Measurements from ENCODE around the gene MSH5. TPM values are rescaled to one million over a fixed set of nuclear protein-coding genes. Genes with fewer than 3 reads are reported as not detected.
A peak's percentile ranks its signal among the peaks of the same experiment; 100 is the strongest.

MSH5 gene
- total and polyA plus RNA-seq, 2 of the 13 experiments (the other 11 are each of a cell fraction or from before 2014, with no cell fraction given): 10.2 to 38.7 TPM

DNA sequence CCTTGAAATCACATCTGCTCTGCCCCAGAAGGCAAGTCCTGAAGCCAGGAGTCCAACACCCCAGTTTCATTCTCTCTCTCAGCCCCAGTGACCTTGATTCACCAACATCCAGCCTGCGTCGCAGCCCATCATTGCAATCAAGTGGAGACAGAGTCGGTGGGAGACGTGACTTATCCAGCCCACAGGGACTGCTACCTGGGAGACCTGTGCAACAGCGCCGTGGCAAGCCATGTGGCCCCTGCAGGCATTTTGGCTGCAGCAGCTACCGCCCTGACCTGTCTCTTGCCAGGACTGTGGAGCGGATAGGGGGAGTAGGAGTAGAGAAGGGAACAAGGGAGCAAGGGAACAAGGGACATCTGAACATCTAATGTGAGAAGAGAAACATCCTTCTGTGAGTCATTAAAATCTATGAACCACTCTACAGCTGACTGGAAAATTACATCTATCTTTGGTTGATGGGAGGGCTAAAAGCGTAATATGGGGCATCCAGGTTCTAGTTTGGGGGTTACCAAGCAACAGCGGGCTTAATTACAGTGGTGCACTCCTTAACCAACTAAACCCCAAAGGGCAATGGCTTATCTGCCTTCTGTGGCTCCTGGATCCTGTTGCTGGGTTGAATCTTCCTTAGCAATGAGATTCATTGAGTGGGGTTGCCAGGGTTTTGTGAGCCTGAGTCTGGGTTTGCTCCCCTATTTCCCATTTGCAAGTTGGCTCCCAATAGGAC lies 22.1 kb upstream of the MSH5 start (continued):
- TF ChIP-seq, protein P1, sequence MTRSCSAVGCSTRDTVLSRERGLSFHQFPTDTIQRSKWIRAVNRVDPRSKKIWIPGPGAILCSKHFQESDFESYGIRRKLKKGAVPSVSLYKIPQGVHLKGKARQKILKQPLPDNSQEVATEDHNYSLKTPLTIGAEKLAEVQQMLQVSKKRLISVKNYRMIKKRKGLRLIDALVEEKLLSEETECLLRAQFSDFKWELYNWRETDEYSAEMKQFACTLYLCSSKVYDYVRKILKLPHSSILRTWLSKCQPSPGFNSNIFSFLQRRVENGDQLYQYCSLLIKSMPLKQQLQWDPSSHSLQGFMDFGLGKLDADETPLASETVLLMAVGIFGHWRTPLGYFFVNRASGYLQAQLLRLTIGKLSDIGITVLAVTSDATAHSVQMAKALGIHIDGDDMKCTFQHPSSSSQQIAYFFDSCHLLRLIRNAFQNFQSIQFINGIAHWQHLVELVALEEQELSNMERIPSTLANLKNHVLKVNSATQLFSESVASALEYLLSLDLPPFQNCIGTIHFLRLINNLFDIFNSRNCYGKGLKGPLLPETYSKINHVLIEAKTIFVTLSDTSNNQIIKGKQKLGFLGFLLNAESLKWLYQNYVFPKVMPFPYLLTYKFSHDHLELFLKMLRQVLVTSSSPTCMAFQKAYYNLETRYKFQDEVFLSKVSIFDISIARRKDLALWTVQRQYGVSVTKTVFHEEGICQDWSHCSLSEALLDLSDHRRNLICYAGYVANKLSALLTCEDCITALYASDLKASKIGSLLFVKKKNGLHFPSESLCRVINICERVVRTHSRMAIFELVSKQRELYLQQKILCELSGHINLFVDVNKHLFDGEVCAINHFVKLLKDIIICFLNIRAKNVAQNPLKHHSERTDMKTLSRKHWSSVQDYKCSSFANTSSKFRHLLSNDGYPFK (CRISPR knock-in tag; IDR thresholded peaks at IDR 0.05; ENCODE audit: borderline replicate concordance): peak; percentile 95; the same call in 1 of the 2 replicates
- TF ChIP-seq ZFY (CRISPR knock-in tag; IDR thresholded peaks at IDR 0.05): no peak
- no peak for TF ChIP-seq ZNF891 (CRISPR knock-in tag; IDR thresholded peaks at IDR 0.05)
- peak; percentile 52; the same call in 1 of the 2 replicates for TF ChIP-seq NRL (CRISPR knock-in tag; IDR thresholded peaks at IDR 0.05; ENCODE audit: borderline replicate concordance)
- 0 out of 2 replicates have a peak, but pooled peaks have one; percentile 45 for TF ChIP-seq EZH2 (conservative IDR thresholded peaks at IDR 0.05; ENCODE audit: low read depth, low read length)
- peak; percentile 69 for TF ChIP-seq SALL1 (CRISPR knock-in tag; IDR thresholded peaks at IDR 0.05)
- peak; percentile 51; the same call in 1 of the 2 replicates for TF ChIP-seq MTA1 (CRISPR knock-in tag; IDR thresholded peaks at IDR 0.05; ENCODE audit: borderline replicate concordance)
- TF ChIP-seq CENPT (CRISPR knock-in tag; IDR thresholded peaks at IDR 0.05; ENCODE audit: low read depth): no peak
- TF ChIP-seq ZNF205 (CRISPR knock-in tag; IDR thresholded peaks at IDR 0.05): peak; percentile 68; the same call in 1 of the 2 replicates
- no peak for TF ChIP-seq ZNF569 (CRISPR knock-in tag; IDR thresholded peaks at IDR 0.05; ENCODE audit: borderline replicate concordance)
- TF ChIP-seq, protein P2, sequence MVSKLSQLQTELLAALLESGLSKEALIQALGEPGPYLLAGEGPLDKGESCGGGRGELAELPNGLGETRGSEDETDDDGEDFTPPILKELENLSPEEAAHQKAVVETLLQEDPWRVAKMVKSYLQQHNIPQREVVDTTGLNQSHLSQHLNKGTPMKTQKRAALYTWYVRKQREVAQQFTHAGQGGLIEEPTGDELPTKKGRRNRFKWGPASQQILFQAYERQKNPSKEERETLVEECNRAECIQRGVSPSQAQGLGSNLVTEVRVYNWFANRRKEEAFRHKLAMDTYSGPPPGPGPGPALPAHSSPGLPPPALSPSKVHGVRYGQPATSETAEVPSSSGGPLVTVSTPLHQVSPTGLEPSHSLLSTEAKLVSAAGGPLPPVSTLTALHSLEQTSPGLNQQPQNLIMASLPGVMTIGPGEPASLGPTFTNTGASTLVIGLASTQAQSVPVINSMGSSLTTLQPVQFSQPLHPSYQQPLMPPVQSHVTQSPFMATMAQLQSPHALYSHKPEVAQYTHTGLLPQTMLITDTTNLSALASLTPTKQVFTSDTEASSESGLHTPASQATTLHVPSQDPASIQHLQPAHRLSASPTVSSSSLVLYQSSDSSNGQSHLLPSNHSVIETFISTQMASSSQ (IDR thresholded peaks at IDR 0.05; ENCODE audit: low read depth): no peak
- TF ChIP-seq, protein P2 (CRISPR knock-in tag; IDR thresholded peaks at IDR 0.05; ENCODE audit: borderline replicate concordance): no peak
- TF ChIP-seq HDAC2 (CRISPR knock-in tag; IDR thresholded peaks at IDR 0.05): peak; percentile 56; the same call in 1 of the 2 replicates
- peak; percentile 47; the same call in 1 of the 2 replicates for TF ChIP-seq RXRA (CRISPR knock-in tag; IDR thresholded peaks at IDR 0.05)
- peak; percentile 50; the same call in 1 of the 2 replicates for TF ChIP-seq ZBTB7A (CRISPR knock-in tag; IDR thresholded peaks at IDR 0.05)
- peak; percentile 55; the same call in 1 of the 3 replicates for TF ChIP-seq MXI1 (IDR thresholded peaks at IDR 0.05; ENCODE audit: borderline replicate concordance, low read depth, low read length)
- TF ChIP-seq HNRNPLL (IDR thresholded peaks at IDR 0.05; ENCODE audit: low read depth, low read length, poor library complexity, severe bottlenecking): peak; percentile 27
- TF ChIP-seq LCORL (IDR thresholded peaks at IDR 0.05): no peak
- TF ChIP-seq LCORL (CRISPR knock-in tag; IDR thresholded peaks at IDR 0.05): peak; percentile 64
- no peak for TF ChIP-seq ZNF749 (CRISPR knock-in tag; IDR thresholded peaks at IDR 0.05; ENCODE audit: borderline replicate concordance)
- TF ChIP-seq MAFK (conservative IDR thresholded peaks at IDR 0.05 in 1 of 2, IDR thresholded peaks at IDR 0.05 in 1 of 2; ENCODE audit: low read length in 2 of 2): no peak

All from HepG2 (cell line).